Adrenal gland (tissue), 5 donors: Measurements from ENCODE around the gene CD2.

Source experiments
- CTCF ChIP-seq, 6 experiments: fragments of 450-650 bp in 4 of 6; fragments of 200-600 bp in 2 of 6; sonication (generic) in 1 of 6; IDR thresholded peaks; 1 replicate in 5 of 6; 2 replicates in 1 of 6; pipeline versions ENCODE4 v1.5.1 to v1.8.0; 2016 to 2021; ENCODE audit warnings: antibody characterized with exemption in 6 of 6, mild to moderate bottlenecking in 2 of 6, moderate library complexity in 1 of 6
- POLR2A ChIP-seq, 2 donors: fragments of 450-650 bp; IDR thresholded peaks; one replicate each; pipeline ENCODE4 v1.6.1; 2017; ENCODE audit warnings: antibody characterized with exemption in 2 of 2, mild to moderate bottlenecking in 2 of 2, moderate library complexity in 1 of 2
- donor health status: DM: no; HTN: no; CAD: no.

- TF ChIP-seq CTCF (IDR thresholded peaks at IDR 0.05) (no peak), POLR2A (IDR thresholded peaks at IDR 0.05) (no peak)
Observed at GRCh38 chr1:116740296-116740695, 13.9 kb upstream of the CD2 start.
